DOHH2 (cell line): ENCODE measurements around the gene CPM.

Experiments used
- CTCF ChIP-seq: fragments of 200-600 bp; sonication (generic); IDR thresholded peaks from one replicate; pipeline ENCODE4 v1.5.1; 2014; ENCODE audit warnings: antibody characterized with exemption, mild to moderate bottlenecking, low read depth, low read length; ENCODE audit not compliant: poor library complexity, severe bottlenecking
- EZH2phosphoT487 ChIP-seq: fragments of 200-600 bp; sonication (generic); IDR thresholded peaks from 2 replicates; pipeline ENCODE4 v1.6.1; 2017; ENCODE audit warnings: borderline replicate concordance, mild to moderate bottlenecking, antibody characterized with exemption, low read length, moderate library complexity, mixed read lengths

- TF ChIP-seq EZH2phosphoT487, result no peak
- no peak for TF ChIP-seq CTCF
Observed at GRCh38 chr12:68919581-68920239, 13.3 kb downstream of the CPM start.
